BLaER1 treated with 17β-estradiol and CSF1 and Interleukin-3, amounts not matched to agents 10 nM and 100 nM (cell line): ENCODE measurements around the gene SYP.

ENCODE experiments used
- H3K27ac ChIP-seq, 11 experiments: shearing (Covaris generic); formaldehyde crosslinking; 2 replicates each; pipeline ENCODE4 v1.8.1; 2022
- H3K27me3 ChIP-seq, 11 experiments: shearing (Covaris generic); formaldehyde crosslinking; 2 replicates each; pipeline ENCODE4 v1.8.1; 2022
- H3K36me3 ChIP-seq, 11 experiments: shearing (Covaris generic); formaldehyde crosslinking; 2 replicates each; pipeline ENCODE4 v1.8.1; 2022
- H3K4me1 ChIP-seq, 10 experiments: shearing (Covaris generic); formaldehyde crosslinking; 2 replicates each; pipeline ENCODE4 v1.8.1; 2022
- H3K4me2 ChIP-seq, 11 experiments: shearing (Covaris generic); formaldehyde crosslinking; 2 replicates each; pipeline ENCODE4 v1.8.1; 2022
- H3K4me3 ChIP-seq, 10 experiments: shearing (Covaris generic); formaldehyde crosslinking; 2 replicates each; pipeline ENCODE4 v1.8.1; 2022
- H3K9ac ChIP-seq, 11 experiments: shearing (Covaris generic); formaldehyde crosslinking; 2 replicates each; pipeline ENCODE4 v1.8.1; 2022
- H3K9me3 ChIP-seq, 11 experiments: shearing (Covaris generic); formaldehyde crosslinking; replicated peaks in 1 of 11; 2 replicates each; pipeline ENCODE4 v1.8.1; 2022
- H4K20me1 ChIP-seq, 11 experiments: shearing (Covaris generic); formaldehyde crosslinking; 2 replicates each; pipeline ENCODE4 v1.8.1; 2022
- Cebpa-rat ChIP-seq, 11 experiments: shearing (Covaris generic); IDR thresholded peaks; 2 replicates each; pipeline ENCODE4 v1.8.1; 2022

Gene SYP

GRCh38 chrX:49166914-49167739 lies 32.9 kb downstream of the SYP start:
- Histone ChIP-seq H3K27ac (peak overlapping the region; percentile 67 to 96 (median 89)), H3K4me2 (peak overlapping the region; percentile 68 to 89 (median 80)), H3K9ac (peak overlapping the region; percentile 70 to 87 (median 81)), H3K4me1 (peaks cover 39 to 64% (median 52%) of the 10 kb centered on the region in 10 experiments), H4K20me1 (no peaks in the 10 kb centered on the region; a peak in 1 of 22 replicates), H3K9me3 (peaks cover 0 to 27% (median 16%) of the 10 kb centered on the region in 11 experiments; a peak in 14 of 22 replicates), H3K27me3 (peaks cover 0 to 4% (median 0%) of the 10 kb centered on the region in 11 experiments; a peak in 2 of 22 replicates), H3K4me3 (peak overlapping the region; percentile 42 to 67 (median 54)), H3K36me3 (no peaks in the 10 kb centered on the region)
- no peak for TF ChIP-seq Cebpa-rat (IDR thresholded peaks at IDR 0.05)

- peak overlapping the region; percentile 70 to 87 (median 81) for H3K9ac ChIP-seq
- H4K20me1 ChIP-seq = no peaks in the 10 kb centered on the region; a peak in 1 of 22 replicates
- no peaks in the 10 kb centered on the region for H3K36me3 ChIP-seq
- H3K4me1 ChIP-seq = peaks cover 39 to 63% (median 52%) of the 10 kb centered on the region in 10 experiments
- peak overlapping the region; percentile 67 to 96 (median 89) for H3K27ac ChIP-seq
- no peak; a peak in 1 of 22 replicates for TF ChIP-seq Cebpa-rat (IDR thresholded peaks at IDR 0.05)
- peaks cover 0 to 12% (median 2%) of the 10 kb centered on the region in 11 experiments; a peak in 10 of 22 replicates for H3K27me3 ChIP-seq
- peaks cover 0 to 19% (median 10%) of the 10 kb centered on the region in 11 experiments; a peak in 11 of 22 replicates for H3K9me3 ChIP-seq
- peak overlapping the region; percentile 42 to 67 (median 54) for H3K4me3 ChIP-seq
- H3K4me2 ChIP-seq = peak overlapping the region; percentile 68 to 89 (median 80)
These were observed 33.8 kb downstream of the SYP start for GRCh38 chrX:49165901-49166881.

- Histone ChIP-seq H3K27ac (peak overlapping the region in 8 of 11 experiments; percentile 76 to 96 (median 89); a peak in 10 of 22 replicates), H3K36me3 (no peaks in the 10 kb centered on the region), H3K4me2 (peak overlapping the region; percentile 68 to 89 (median 80)), H3K4me1 (peaks cover 39 to 56% (median 47%) of the 10 kb centered on the region in 10 experiments), H3K27me3 (peaks cover 7 to 26% (median 16%) of the 10 kb centered on the region in 11 experiments; a peak in 21 of 22 replicates), H3K9me3 (peaks cover 0 to 19% (median 10%) of the 10 kb centered on the region in 11 experiments; a peak in 11 of 22 replicates), H4K20me1 (no peaks in the 10 kb centered on the region; a peak in 1 of 22 replicates), H3K4me3 (peak overlapping the region in 3 of 10 experiments; percentile 9 to 56 (median 52); a peak in 1 of 20 replicates), H3K9ac (peak overlapping the region in 2 of 11 experiments; percentile 4 to 80; a peak in 3 of 22 replicates)
- TF ChIP-seq Cebpa-rat (IDR thresholded peaks at IDR 0.05) = no peak
These were observed 35.2 kb downstream of the SYP start for GRCh38 chrX:49164589-49165360.

GRCh38 chrX:49163555-49164419 lies 36.2 kb downstream of the SYP start:
- Histone ChIP-seq H3K27ac (peak overlapping the region; percentile 76 to 96 (median 86)), H3K4me2 (peak overlapping the region; percentile 64 to 87 (median 80)), H3K4me1 (peaks cover 33 to 46% (median 39%) of the 10 kb centered on the region in 10 experiments), H3K36me3 (no peaks in the 10 kb centered on the region), H3K27me3 (peaks cover 16 to 34% (median 26%) of the 10 kb centered on the region in 11 experiments), H4K20me1 (no peaks in the 10 kb centered on the region), H3K4me3 (peak overlapping the region; percentile 38 to 67 (median 55)), H3K9ac (peak overlapping the region; percentile 71 to 83 (median 78)), H3K9me3 (peaks cover 0 to 19% (median 10%) of the 10 kb centered on the region in 11 experiments; a peak in 11 of 22 replicates)
- no peak for TF ChIP-seq Cebpa-rat (IDR thresholded peaks at IDR 0.05)

GRCh38 chrX:49162620-49163019 lies 37.4 kb downstream of the SYP start, which contains the start of gene MAGIX:
TSS of gene MAGIX (plus strand) at chrX:49162758. CDS start at chrX:49162890, 132 bp downstream.
- Histone ChIP-seq H3K36me3 (no peaks in the 10 kb centered on the region), H3K9me3 (peaks cover 0 to 19% (median 10%) of the 10 kb centered on the region in 11 experiments; a peak in 11 of 22 replicates), H3K4me2 (peak within 1 kb of the TSS; percentile 64 to 87 (median 80); a peak in 21 of 22 replicates), H3K27me3 (peaks cover 26 to 46% (median 38%) of the 10 kb centered on the region in 11 experiments), H3K4me1 (peaks cover 22 to 34% (median 27%) of the 10 kb centered on the region in 10 experiments), H4K20me1 (no peaks in the 10 kb centered on the region; a peak in 1 of 22 replicates), H3K27ac (peak within 1 kb of the TSS; percentile 76 to 96 (median 86)), H3K9ac (peak within 1 kb of the TSS; percentile 71 to 83 (median 78)), H3K4me3 (peak within 1 kb of the TSS; percentile 38 to 67 (median 55))
- no peak for TF ChIP-seq Cebpa-rat (IDR thresholded peaks at IDR 0.05)

GRCh38 chrX:49161632-49162031 lies 38.4 kb downstream of the SYP start:
- H3K36me3 ChIP-seq = no peaks in the 10 kb centered on the region
- no peak overlapping the region for H3K4me3 ChIP-seq
- no peak overlapping the region for H3K27ac ChIP-seq
- peaks cover 26 to 50% (median 41%) of the 10 kb centered on the region in 11 experiments for H3K27me3 ChIP-seq
- no peak overlapping the region for H3K9ac ChIP-seq
- H3K4me1 ChIP-seq = peaks cover 18 to 33% (median 24%) of the 10 kb centered on the region in 10 experiments; a peak in 19 of 20 replicates
- H4K20me1 ChIP-seq = no peaks in the 10 kb centered on the region; a peak in 1 of 22 replicates
- peaks cover 0 to 19% (median 10%) of the 10 kb centered on the region in 11 experiments; a peak in 11 of 22 replicates for H3K9me3 ChIP-seq
- no peak overlapping the region for H3K4me2 ChIP-seq
- no peak for TF ChIP-seq Cebpa-rat (IDR thresholded peaks at IDR 0.05)

GRCh38 chrX:49160908-49161307 lies 39.1 kb downstream of the SYP start:
- Histone ChIP-seq H3K4me1 (peaks cover 13 to 27% (median 20%) of the 10 kb centered on the region in 10 experiments; a peak in 19 of 20 replicates), H3K27me3 (peaks cover 26 to 50% (median 41%) of the 10 kb centered on the region in 11 experiments), H4K20me1 (no peaks in the 10 kb centered on the region; a peak in 1 of 22 replicates), H3K36me3 (no peaks in the 10 kb centered on the region), H3K9me3 (peaks cover 0 to 19% (median 10%) of the 10 kb centered on the region in 11 experiments; a peak in 11 of 22 replicates), H3K4me3 (no peak overlapping the region), H3K9ac (no peak overlapping the region), H3K4me2 (no peak overlapping the region), H3K27ac (no peak overlapping the region)
- TF ChIP-seq Cebpa-rat (IDR thresholded peaks at IDR 0.05) = no peak
